ENCODE results near the gene ZMAT5. TPM values are rescaled to one million over a fixed set of nuclear protein-coding genes. Genes with fewer than 3 reads are reported as not detected.

The ZMAT5 gene
- total RNA-seq, 1 experiment from 2014 or later, result 24.2 TPM

DNA sequence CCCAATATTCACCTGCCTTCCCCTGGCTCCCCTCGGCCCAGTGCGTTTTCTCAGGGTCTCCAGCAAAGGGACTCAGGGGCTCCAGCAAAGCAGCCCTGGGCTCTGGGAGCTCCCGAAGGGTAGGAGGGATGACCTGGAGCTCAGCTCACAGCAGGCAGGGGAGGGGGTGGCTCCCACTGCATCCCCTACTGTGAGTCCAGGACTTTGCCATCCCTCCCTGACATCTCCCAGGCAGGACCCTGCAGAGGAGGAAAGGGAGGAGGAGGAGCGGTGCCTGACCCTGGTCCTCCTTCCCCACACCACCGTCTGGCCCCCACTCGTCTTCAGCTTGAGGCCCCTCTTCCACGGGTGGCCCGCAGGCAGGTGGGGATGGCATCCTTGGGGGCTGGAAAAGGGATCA lies 42.0 kb downstream of the ZMAT5 start:
- POLR2A ChIA-PET (ENCODE audit: unreplicated experiment), result no interaction called here
- H3K4me1 ChIP-seq (ENCODE audit: insufficient read depth, low read length), result no peaks in the 10 kb centered on the region
- no peak for DNase-seq

DNA sequence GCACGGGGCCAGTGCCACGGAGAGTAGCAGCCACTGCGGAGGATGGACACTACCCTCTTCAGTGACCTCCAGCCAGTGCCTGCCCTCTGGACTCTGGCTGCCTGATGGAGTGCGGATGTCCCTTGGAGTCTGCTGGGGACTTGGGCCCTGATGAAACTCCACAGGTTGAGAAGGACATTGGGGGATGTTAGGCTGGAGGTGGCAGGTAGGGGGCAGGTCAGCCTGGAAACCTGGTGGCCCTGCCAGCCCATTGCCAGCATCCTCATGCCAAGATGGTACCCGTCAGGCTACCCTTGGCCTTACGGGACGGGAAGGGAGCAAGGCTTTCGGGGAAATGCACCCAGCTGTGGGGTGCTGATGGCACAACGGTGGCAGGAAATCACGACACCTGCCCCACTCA lies 43.0 kb downstream of the ZMAT5 start:
- Histone ChIP-seq H3K27me3 (ENCODE audit: low read length) (peaks cover 8% of the 10 kb centered on the region), H3K27ac (ENCODE audit: low read length) (no peak overlapping the region), H3K4me3 (ENCODE audit: low read length) (no peak overlapping the region), H3K9me2 (replicated peaks; ENCODE audit: low read length) (no peaks in the 10 kb centered on the region), H3K4me1 (ENCODE audit: insufficient read depth, low read length) (no peaks in the 10 kb centered on the region; the same call in 1 of the 2 replicates), H3K36me3 (ENCODE audit: low read depth, low read length) (no peaks in the 10 kb centered on the region), H3K4me2 (ENCODE audit: low read length) (no peak overlapping the region), H3K9ac (ENCODE audit: low read length) (no peak overlapping the region), H3K79me2 (ENCODE audit: low read length) (no peaks in the 10 kb centered on the region), H2AFZ (ENCODE audit: low read length) (no peak overlapping the region), H4K20me1 (ENCODE audit: low read length) (no peaks in the 10 kb centered on the region), H3F3A (ENCODE audit: low read length, unreplicated experiment) (no peaks in the 10 kb centered on the region), H3K9me3 (ENCODE audit: low read length) (no peaks in the 10 kb centered on the region)
- intact Hi-C loops (cut with micrococcal nuclease), result no loop called here
- ATAC-seq (no peak), DNase-seq (no peak)
- no TSS peak for BruUV-seq (replicated peaks)
- CTCF ChIA-PET, result interaction anchor here (0.6 kb wide), 1 partner anchor 22 kb away, joined by 3 read pairs; no protein-coding TSS in a partner anchor
- TF ChIP-seq EZH2phosphoT487 (IDR thresholded peaks at IDR 0.05; ENCODE audit: borderline replicate concordance, low read length) (no peak), EZH2 (IDR thresholded peaks at IDR 0.05; ENCODE audit: low read length, unreplicated experiment) (no peak)
- TF ChIP-seq, protein P1, sequence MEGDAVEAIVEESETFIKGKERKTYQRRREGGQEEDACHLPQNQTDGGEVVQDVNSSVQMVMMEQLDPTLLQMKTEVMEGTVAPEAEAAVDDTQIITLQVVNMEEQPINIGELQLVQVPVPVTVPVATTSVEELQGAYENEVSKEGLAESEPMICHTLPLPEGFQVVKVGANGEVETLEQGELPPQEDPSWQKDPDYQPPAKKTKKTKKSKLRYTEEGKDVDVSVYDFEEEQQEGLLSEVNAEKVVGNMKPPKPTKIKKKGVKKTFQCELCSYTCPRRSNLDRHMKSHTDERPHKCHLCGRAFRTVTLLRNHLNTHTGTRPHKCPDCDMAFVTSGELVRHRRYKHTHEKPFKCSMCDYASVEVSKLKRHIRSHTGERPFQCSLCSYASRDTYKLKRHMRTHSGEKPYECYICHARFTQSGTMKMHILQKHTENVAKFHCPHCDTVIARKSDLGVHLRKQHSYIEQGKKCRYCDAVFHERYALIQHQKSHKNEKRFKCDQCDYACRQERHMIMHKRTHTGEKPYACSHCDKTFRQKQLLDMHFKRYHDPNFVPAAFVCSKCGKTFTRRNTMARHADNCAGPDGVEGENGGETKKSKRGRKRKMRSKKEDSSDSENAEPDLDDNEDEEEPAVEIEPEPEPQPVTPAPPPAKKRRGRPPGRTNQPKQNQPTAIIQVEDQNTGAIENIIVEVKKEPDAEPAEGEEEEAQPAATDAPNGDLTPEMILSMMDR (conservative IDR thresholded peaks at IDR 0.05; ENCODE audit: low read depth, low read length), result no peak
- POLR2A ChIA-PET (ENCODE audit: unreplicated experiment), result no interaction called here

More for the DNA sequence above, 42.0 kb downstream of the ZMAT5 start:
- no peaks in the 10 kb centered on the region for H3K9me3 ChIP-seq (ENCODE audit: low read length)
- TF ChIP-seq EZH2phosphoT487 (IDR thresholded peaks at IDR 0.05; ENCODE audit: borderline replicate concordance, low read length) (no peak), EZH2 (IDR thresholded peaks at IDR 0.05; ENCODE audit: low read length, unreplicated experiment) (no peak)
- TF ChIP-seq, protein P1 (conservative IDR thresholded peaks at IDR 0.05; ENCODE audit: low read depth, low read length), result no peak
- intact Hi-C loops (cut with micrococcal nuclease), result no loop called here
- H3K36me3 ChIP-seq (ENCODE audit: low read depth, low read length), result no peaks in the 10 kb centered on the region
- no peak overlapping the region for H3K9ac ChIP-seq (ENCODE audit: low read length)
- no peak overlapping the region for H3K4me3 ChIP-seq (ENCODE audit: low read length)
- CTCF ChIA-PET, result no interaction called here
- H3K4me2 ChIP-seq (ENCODE audit: low read length), result no peak overlapping the region
- H2AFZ ChIP-seq (ENCODE audit: low read length), result no peak overlapping the region
- no peaks in the 10 kb centered on the region for H4K20me1 ChIP-seq (ENCODE audit: low read length)
- no peaks in the 10 kb centered on the region for H3K9me2 ChIP-seq (replicated peaks; ENCODE audit: low read length)
- no TSS peak for BruUV-seq (replicated peaks)
- ATAC-seq, result no peak
- no peaks in the 10 kb centered on the region for H3F3A ChIP-seq (ENCODE audit: low read length, unreplicated experiment)
- H3K27me3 ChIP-seq (ENCODE audit: low read length), result no peaks in the 10 kb centered on the region
- H3K79me2 ChIP-seq (ENCODE audit: low read length), result no peaks in the 10 kb centered on the region
- no peak overlapping the region for H3K27ac ChIP-seq (ENCODE audit: low read length)

DNA sequence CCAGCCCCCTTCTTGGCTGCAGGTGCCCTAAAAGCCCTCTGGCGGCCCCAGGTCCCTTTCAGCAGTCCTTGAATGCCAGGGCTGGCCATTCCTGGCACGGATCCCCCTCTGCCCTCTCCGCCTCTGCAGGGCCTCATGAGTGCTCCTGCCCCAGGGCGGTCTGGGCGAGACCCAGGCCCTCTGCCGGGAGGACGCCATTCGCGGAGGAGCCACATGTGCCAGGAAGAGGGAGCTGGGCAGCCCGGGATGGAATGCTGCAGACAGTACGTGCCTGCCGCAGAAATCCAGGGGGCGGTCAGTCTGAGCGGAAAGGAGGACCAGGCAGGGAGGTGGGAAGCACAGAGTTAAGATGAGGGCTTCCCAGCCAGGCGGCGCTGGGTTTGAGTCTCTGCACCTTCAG lies 44.2 kb downstream of the ZMAT5 start:
- no peak overlapping the region for H2AFZ ChIP-seq (ENCODE audit: low read length)
- BruUV-seq (replicated peaks), result no TSS peak
- DNase-seq (no peak), ATAC-seq (no peak)
- no peaks in the 10 kb centered on the region for H4K20me1 ChIP-seq (ENCODE audit: low read length)
- no peak overlapping the region for H3K4me3 ChIP-seq (ENCODE audit: low read length)
- H3K9me2 ChIP-seq (replicated peaks; ENCODE audit: low read length), result no peaks in the 10 kb centered on the region
- no peak overlapping the region for H3K4me2 ChIP-seq (ENCODE audit: low read length)
- H3K9ac ChIP-seq (ENCODE audit: low read length), result no peak overlapping the region
- no peak overlapping the region for H3K27ac ChIP-seq (ENCODE audit: low read length)
- CTCF ChIA-PET, result no interaction called here
- intact Hi-C loops (cut with micrococcal nuclease), result no loop called here
- H3K79me2 ChIP-seq (ENCODE audit: low read length), result no peaks in the 10 kb centered on the region
- no peaks in the 10 kb centered on the region; the same call in 1 of the 2 replicates for H3K4me1 ChIP-seq (ENCODE audit: insufficient read depth, low read length)
- H3K27me3 ChIP-seq (ENCODE audit: low read length), result peaks cover 8% of the 10 kb centered on the region
- H3F3A ChIP-seq (ENCODE audit: low read length, unreplicated experiment), result no peaks in the 10 kb centered on the region
- POLR2A ChIA-PET (ENCODE audit: unreplicated experiment), result no interaction called here
- no peak for TF ChIP-seq EZH2phosphoT487 (IDR thresholded peaks at IDR 0.05; ENCODE audit: borderline replicate concordance, low read length)
- TF ChIP-seq, protein P1 (conservative IDR thresholded peaks at IDR 0.05; ENCODE audit: low read depth, low read length), result no peak
- no peak for TF ChIP-seq EZH2 (IDR thresholded peaks at IDR 0.05; ENCODE audit: low read length, unreplicated experiment)
- no peaks in the 10 kb centered on the region for H3K36me3 ChIP-seq (ENCODE audit: low read depth, low read length)
- H3K9me3 ChIP-seq (ENCODE audit: low read length), result no peaks in the 10 kb centered on the region

Data from PC-3 (cell line).